Measurements from ENCODE around the gene MEST.
"Not testable (repeated sequence)": the region's sequence is repeated elsewhere in the genome, so short reads cannot be mapped to it uniquely, and the experiment has no call there.

Gene MEST

GRCh38 chr7:130491841-130492522 is at the start of gene MEST:
MEST (plus strand) TSS chr7:130492085; CDS start chr7:130492314, 229 bp downstream.
- DNase-seq (ENCODE audit: low spot score) = no peak

- no peak for DNase-seq (ENCODE audit: low spot score)
Observed at GRCh38 chr7:130442601-130443000, 49.3 kb upstream of the MEST start.

- DNase-seq (ENCODE audit: low spot score) = no peak
Observed at GRCh38 chr7:130444234-130444633, 47.7 kb upstream of the MEST start.

GRCh38 chr7:130444751-130445407 is 47.0 kb upstream of the MEST start:
- DNase-seq (ENCODE audit: low spot score) = no peak

- DNase-seq (ENCODE audit: low spot score) = no peak
Observed at GRCh38 chr7:130446259-130446658, 45.6 kb upstream of the MEST start.

GRCh38 chr7:130451344-130451743 is 40.5 kb upstream of the MEST start:
- not testable (repeated sequence) for DNase-seq (ENCODE audit: low spot score)

GRCh38 chr7:130452951-130453350 is 38.9 kb upstream of the MEST start:
- no peak for DNase-seq (ENCODE audit: low spot score)

- DNase-seq (ENCODE audit: low spot score) = no peak
Observed at GRCh38 chr7:130454959-130455358, 36.9 kb upstream of the MEST start.

GRCh38 chr7:130458257-130458656 is 33.6 kb upstream of the MEST start:
- no peak for DNase-seq (ENCODE audit: low spot score)

- no peak for DNase-seq (ENCODE audit: low spot score)
Observed at GRCh38 chr7:130461272-130461671, 30.6 kb upstream of the MEST start.

- DNase-seq (ENCODE audit: low spot score) = no peak
Observed at GRCh38 chr7:130463553-130464434, 28.1 kb upstream of the MEST start.

GRCh38 chr7:130468612-130469011 is 23.3 kb upstream of the MEST start:
- no peak for DNase-seq (ENCODE audit: low spot score)

GRCh38 chr7:130471974-130472373 is 19.9 kb upstream of the MEST start:
- DNase-seq (ENCODE audit: low spot score) = no peak

GRCh38 chr7:130473289-130473688 is 18.6 kb upstream of the MEST start:
- no peak for DNase-seq (ENCODE audit: low spot score)

- DNase-seq (ENCODE audit: low spot score) = no peak
Observed at GRCh38 chr7:130473876-130474275, 18.0 kb upstream of the MEST start.

- DNase-seq (ENCODE audit: low spot score) = no peak
Observed at GRCh38 chr7:130475776-130476175, 16.1 kb upstream of the MEST start.

GRCh38 chr7:130476297-130477150 is 15.4 kb upstream of the MEST start:
- no peak for DNase-seq (ENCODE audit: low spot score)

GRCh38 chr7:130478991-130479390 is 12.9 kb upstream of the MEST start:
- DNase-seq (ENCODE audit: low spot score) = no peak

- no peak for DNase-seq (ENCODE audit: low spot score)
Observed at GRCh38 chr7:130479716-130480400, 12.0 kb upstream of the MEST start.

GRCh38 chr7:130481898-130482297 is 10.0 kb upstream of the MEST start:
- DNase-seq (ENCODE audit: low spot score) = no peak

GRCh38 chr7:130483031-130483430 is 8.9 kb upstream of the MEST start:
- DNase-seq (ENCODE audit: low spot score) = no peak

Measured in COLO829 (cell line).